NCI-H510A (cell line): ENCODE data around the gene MIPEP.
"Not testable (repeated sequence)": the region's sequence is repeated elsewhere in the genome, so short reads cannot be mapped to it uniquely, and the experiment has no call there.

Experiments used
- DNase-seq: peaks from one replicate; lab custom pipeline; 2025; lab: John Stamatoyannopoulos, UW

The MIPEP gene

DNA sequence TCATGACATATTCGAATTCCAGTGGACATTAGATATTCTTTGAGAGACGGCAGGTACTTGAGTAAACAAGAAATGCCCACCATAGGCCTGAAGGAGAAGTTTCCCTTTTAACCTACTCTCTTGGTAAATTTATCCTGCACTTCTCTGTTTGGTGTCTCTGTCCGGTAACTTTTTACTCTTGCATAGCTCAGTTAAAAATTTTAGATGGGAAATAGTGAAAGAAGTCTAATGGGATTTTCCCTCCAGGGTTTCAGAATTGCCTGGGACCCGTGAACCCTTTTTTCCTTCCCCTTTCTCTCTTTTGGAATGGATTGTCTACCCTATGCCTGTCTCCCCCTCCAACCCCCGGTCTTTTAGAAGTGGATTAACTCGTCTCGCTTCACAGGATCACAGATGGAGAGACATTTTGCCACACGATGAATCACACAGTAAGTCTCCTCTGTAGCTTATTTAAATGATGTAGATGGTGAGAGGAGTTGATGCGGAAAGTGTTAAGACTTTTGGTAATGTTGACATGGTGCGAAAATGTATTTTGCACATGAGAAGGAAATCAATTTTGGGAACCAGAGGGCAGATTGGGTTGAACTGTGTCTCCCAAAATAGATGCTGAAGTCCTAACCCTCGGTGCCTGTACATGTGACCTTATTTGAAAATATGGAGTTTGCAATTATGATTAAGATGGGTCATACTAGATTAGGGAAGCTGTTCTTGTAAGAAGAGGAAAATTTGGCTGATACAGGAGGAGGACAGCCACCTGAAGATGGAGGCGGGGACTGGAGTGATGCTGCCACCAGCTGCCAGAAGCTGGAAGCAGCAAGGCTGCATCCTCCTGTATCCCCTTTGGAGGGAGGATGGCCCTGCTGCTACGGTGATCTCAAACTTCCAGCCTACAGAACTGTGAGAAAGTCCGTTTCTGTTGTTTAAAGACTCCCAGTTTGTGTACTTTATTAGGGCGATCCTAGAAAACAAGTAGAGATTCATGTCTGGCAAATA, 711 bp upstream of the MIPEP start:
- DNase-seq: no peak

DNA sequence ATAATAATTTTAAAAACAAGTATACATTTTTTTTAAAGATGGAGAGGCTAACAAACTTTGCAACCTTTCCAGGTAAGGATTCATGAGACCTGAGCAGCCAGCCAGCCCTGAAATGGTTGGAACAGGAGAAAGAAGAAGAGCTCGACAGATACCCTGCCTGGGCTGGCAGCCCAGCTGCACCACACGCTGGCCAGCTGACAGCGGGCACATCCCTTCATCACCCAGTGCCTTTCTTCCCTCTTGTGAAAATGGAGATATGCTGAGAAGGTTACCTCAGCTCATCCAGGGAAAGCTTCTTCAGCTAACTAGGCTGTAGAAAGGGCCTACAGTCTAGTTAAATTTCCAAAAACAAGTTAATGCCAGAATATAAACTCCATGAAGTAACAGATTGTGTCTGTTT, 4.8 kb downstream of the MIPEP start:
- DNase-seq: not testable (repeated sequence)

DNA sequence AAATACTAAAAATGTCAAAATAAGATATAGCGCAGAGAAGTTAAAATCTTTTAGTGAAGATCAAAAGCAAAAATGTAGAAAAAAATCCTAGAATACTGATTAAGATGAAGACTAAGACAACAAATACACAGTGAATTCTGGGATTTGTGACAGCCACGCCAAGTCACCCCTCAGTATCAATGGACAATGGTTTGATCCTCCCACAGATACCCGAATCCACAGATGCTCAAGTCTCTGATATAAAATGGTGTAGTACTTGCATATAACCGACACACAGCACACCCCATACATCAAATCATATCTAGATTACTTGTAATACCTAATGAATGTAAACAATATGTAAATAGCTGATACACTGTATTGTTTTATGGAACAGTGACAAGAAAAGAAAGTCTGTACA, 5.9 kb downstream of the MIPEP start:
- DNase-seq: no peak

DNA sequence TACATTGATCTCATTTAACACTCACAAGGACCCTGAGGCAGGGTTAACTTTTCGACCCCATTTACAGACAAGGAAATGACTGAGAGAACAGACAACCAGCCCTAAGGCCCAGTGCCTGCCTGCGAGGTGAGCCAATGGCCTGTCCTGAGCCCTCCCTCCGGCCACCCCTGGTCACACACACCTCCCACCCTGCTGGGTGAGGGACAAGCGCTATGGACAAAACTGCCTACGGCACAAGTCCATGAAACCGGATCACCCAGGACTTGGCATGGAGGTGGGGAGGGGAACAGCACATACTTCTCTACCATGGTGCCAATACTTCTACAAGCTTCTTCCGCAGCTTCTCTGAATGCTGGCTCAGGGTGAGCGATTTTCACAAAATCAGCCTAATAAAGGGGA, 7.8 kb downstream of the MIPEP start:
- DNase-seq: not testable (repeated sequence)

DNA sequence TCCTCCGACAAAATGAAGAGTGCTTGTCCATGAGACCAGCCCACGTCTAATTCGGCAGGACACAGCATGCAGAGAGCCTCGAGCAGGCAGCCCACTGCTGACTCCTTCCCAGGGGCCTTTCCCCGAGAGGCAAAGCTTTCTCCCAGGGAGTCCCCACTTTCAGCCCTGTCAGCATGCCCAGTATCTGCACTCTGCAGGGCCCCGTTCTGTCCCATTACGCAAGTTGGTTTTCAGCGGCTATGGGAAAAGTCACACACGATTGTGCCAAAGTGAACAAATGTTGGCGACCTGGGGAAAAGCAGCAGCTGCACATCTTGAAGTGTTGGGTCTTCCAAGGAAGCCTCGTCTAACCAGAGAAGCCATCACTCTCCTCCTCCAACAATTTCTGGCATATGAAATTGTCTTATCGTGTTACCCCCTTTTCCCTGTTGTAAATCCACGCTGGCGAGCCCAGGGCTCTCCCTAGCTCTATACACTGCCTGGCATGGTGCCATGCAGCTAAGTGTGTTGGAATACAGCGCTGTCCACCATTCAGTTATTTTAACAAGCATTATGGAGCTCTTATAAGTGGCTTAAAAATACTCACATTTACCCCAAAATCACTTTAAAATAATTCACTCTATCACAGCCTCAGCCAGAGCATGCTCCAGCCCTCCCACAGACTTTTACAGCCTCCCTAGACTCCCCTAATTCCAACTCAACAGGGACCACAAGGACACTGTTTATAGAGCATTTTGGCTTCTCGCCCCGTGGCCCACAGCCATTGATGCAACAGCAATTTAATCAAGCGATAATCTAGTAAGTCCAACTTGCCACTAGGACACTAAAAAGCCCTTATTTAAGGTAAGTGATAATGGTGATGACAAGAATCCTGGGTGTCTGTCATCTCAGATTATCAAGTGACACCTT, 8.5 kb downstream of the MIPEP start:
- not testable (repeated sequence) for DNase-seq

DNA sequence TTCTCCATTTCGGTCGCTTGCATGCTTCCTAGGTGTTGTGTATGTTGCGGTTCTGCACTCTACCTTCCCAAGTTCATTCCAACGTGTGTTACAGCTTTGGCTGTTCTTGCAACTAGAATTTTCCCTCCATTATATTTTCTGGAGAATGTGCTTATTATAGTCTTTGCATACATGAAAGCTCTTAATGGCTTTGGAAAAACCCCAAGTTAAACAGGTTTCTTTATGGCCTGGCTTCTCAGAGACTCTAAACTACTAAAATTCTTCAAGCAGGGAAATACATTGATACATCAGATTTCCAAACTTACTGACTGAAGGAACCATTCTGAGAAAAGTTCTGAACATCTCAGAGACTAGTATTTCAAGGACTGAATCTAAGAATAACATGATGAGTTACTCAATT, 11.9 kb downstream of the MIPEP start:
- no peak for DNase-seq

DNA sequence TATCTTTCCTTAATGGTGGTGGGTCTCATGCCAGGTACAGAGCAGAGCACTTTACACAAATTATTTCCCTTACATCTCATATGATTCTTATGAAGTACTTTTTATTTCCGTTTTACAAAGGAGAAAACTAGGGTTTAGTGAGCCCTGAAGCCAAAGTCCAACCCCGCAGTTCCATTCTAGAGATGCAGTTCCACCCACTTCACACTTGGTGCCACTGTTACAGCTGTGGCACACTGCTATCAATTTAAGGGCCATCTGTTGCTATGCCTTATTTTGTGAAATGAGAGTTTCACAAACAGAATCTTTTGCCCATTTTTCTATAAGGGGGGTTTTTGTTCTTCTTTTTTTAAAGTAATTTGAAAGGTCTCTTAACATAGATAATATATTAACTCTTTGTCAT, 12.9 kb downstream of the MIPEP start:
- no peak for DNase-seq

DNA sequence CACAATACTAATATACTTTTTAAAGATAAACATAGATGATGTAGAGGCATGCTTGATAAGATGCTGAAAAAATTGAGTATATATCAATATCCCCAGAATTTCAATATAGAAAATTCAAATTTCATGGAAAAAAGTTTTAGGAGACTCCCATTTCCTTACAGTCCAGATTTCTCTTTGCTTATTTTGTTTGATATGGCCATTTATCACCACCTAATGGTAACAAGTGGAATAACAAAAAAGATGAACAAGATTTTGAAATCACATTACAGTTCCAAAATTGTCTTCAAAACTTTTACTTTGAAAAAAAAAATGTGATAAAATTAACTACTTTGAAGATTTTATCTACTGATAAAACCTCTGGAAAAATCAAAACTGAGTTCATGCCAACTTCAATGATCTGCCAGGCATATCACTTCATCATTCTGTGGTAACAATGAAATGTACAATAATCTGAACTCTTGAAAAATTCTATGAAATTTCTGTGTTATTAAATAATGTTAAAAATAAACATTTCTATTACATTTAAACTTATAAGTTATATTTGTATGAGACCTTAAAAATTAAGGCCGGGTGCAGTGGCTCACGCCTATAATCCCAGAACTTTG, 17.5 kb downstream of the MIPEP start:
- DNase-seq: no peak

DNA sequence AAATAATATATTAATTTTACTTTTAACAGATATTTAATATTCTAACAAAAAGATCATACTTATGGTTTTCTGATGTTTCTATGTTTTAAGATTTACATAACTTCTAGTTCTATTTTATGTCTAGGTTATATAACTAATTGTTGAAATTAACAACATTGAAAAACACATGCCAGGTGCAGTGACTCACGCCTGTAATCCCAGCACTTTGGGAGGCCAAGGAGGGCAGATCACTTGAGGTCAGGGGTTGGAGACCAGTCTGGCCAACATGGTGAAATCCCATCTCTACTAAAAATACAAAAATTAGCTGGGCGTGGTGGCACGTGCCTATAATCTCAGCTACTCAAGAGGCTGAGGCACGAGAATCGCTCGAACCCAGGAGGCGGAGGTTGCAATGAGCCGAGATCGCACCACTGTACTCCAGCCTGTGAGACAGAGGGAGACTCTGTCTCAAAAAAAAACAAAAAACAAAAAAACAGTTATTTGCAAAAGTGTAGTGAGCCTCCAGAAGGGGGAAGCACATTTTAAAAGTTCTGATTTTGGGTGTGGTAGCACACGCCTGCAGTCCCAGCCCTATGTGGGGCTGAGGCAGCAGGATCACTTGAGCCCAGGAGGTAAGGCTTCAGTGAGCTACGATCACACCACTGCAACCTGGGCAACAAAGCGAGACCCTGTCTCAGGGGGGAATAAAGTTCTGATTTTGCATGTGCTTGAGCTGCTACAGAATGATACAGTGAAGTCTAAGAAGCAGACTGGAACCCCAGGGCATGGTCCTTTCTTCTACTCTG, 18.7 kb downstream of the MIPEP start:
- no peak for DNase-seq

DNA sequence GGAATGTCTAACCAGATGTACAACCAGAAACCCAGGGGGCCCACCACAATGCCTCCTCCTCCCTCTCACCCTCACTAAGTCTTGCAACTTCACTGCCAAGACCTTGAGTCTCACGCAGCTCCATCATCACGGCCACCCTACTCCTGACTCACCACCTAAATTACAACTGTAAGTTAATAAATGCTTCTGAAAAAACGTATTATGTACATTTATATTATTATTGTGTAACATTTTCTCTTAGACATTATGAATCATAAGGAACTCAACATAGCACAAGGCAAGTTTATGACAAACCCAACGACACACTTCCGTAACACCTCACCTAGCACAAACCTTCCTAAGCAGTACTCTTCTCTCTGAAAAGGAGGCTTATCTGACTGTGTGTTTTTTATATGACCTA, 20.7 kb downstream of the MIPEP start:
- DNase-seq: no peak

DNA sequence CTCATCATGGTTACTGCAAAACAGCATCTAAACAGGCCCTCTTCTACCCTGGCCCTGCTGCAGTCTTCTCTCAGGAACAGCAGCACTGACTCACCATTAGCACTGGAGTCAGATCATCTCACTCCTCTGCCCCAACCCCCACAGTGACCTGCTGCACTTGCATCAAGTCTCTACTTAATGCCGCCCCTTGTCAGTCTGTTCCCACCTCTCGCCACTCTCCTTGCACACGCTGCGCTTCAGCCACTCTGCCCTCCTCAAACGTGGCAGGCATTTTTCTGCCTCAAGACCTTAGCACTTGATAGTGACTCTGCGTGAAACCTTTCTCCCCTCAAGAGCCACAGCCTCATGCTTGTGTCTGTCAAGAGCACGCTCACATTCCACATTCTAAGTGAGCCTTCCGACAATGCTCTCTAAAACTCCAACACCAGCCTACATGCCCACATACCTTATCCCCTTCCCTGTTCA, 22.1 kb downstream of the MIPEP start:
- DNase-seq: no peak

DNA sequence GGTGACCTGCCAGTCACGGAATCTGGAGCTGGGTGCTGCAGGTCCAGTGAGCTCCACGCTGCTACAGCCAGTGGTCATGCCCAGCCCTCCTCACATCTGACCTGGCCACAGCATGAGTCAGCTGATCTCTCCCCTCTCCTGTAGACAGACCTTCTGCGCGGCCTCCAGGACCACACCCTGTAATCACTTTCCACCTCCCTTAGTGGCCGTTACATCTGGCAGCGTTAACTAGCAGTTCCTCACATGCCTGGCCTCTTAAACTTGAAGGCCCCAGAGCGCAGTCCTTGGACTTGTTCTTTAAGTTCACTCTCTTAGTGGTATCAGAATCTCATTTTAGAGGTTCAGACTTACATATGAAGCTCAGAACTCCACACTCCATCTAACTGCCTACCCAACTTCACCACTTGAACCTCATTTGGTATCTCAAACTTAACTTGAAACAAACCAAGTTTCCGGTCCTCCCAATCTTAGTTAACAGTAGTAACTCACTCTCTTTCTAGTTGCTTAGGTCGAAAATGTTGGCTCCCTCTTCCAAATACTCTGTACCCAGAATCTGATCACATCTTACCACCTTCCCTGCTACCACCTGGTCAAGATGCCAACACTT, 22.7 kb downstream of the MIPEP start:
- DNase-seq: no peak

DNA sequence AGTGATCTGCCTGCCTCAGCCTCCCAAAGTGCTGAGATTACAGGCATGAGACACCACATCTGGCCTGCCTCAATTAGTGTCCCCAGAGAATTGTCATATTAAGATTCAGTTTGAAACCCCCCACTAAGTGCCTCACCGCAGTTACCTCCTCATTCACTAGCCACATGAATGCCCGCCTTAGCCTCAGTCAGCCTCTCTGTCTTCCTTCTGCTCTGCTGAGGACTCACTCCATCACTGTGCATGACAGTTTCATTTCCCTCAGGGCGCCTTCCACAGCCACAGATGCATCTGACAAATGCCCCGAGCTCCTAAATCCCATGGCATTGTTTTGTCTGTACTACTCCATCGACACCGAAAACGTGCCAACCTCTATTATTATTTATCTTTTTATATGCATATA, 23.3 kb downstream of the MIPEP start:
- DNase-seq: no peak

DNA sequence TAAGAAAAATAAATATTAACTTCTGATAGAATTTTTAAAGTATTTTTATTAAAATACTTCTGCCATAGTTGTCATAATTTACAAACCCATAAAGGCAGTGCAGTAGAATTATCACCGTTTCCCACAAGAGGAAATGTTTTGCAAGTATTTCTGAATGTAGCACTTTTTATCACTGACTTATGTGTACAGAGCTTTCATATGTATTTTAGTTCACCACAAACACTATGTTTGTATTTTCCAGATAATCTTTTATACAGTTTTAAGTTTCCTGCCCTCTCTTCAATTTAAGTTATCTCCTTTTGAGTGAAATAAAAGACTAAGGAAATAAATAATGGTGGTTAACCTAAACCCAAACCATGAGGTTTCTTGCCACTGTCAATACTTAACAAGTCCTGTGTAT, 24.2 kb downstream of the MIPEP start:
- DNase-seq: no peak

DNA sequence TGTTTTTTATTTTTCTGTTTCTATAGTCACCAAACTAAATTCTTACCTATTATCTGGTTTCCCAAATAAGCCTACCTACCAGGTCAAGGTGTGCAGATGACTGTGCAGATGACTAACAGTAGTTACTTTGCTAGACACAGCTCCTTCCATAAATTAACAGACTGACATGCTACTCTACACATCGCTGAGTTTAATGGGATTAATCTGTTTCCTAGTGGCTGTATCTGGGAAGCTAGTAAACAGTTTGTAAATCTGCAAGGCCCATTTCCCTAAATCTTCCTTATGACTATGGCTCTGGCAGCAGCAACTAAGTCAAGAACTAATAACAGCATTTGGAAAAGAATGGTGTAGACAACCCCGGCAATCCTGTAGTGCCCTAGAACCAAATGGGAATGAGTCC, 27.9 kb downstream of the MIPEP start:
- no peak for DNase-seq

DNA sequence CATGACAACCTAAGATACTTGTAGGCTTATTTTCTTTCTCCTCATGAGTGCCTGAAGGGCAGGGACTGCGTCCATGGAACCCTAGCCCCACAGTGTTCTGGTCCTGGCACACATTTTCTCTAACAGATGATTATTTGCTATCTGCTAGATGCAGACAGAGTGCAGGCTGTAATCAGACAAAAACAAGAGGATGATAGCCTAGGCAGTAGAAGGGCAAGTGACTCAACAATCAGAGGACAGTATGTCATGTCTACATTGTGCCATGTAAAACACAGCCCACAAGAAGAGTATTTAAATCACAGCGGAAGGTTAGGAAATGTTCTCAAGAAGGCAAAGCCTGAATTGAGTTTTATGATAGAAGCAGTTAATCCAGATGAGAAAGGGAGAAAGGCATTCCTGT, 29.3 kb downstream of the MIPEP start:
- no peak for DNase-seq

DNA sequence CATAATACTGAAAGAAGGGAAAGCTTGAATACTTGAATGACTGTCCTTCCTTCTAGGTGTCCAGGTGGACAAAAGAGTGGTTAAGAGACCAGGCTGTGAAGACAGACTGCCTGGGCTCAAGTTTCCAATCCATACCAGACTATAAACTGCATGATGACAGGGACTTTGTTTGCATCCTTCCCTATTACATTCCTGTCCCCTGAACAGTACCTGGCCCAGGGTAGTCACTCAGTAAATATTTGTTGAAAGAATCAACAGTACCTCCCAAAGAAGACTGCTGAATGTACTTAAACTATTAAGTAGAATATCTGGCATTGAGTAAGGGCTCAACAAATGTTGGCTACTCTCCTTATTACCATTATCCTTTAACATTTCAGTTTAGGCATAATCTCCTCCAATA, 29.7 kb downstream of the MIPEP start:
- no peak for DNase-seq

DNA sequence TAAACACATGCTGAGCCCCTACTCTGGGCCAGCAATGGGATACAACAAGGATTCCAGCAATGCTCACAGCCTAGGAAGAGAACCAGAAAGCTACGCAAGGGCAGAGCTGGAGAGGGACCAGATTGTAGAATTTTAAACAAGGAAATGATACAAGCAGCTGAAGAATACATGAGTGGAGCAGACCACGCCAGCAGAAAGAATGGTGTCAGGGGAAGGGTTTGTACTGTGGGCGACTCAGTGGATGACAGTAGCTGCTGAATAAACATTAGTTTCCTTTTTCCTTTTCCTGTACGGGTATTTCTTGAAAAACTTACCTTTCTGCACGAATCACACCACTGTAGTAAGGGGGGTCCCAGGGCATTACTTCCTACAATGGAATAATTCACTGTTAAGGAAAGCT, 30.7 kb downstream of the MIPEP start:
- DNase-seq: no peak

DNA sequence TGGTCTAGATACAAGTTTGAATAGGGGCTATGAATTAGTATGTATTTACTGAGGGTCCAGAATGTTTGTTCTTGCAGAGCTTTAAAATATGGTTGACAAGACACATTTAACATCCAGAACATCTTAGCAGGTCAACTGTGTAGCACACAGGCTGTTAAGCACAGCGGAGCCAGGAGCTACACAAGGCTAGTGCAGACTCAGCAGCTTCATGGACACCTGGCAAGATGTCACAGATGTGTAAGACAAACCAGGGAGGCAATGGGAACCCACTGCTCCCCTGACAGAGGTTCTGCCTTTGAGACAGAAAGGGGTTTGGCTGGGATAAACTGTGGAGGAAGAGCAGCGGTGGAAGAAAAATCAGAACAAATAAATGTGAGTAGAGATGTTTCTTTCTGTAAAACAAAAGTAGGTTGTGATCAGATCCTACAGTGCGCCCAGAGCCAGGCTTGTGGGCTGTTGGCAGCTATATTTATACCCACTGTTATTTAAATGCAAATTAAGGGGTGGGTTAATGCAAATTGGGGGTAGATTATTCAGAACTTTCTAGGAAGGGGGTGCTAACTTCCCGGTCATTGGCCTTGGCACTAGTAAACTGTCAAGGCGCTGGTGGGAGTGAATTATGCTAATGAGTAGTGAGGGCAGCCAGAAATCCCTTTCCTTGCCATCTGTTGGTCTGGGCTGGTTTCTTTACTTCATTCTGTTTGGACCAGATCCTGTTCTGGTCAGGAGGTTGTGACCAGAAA, 33.0 kb downstream of the MIPEP start:
- no peak for DNase-seq

DNA sequence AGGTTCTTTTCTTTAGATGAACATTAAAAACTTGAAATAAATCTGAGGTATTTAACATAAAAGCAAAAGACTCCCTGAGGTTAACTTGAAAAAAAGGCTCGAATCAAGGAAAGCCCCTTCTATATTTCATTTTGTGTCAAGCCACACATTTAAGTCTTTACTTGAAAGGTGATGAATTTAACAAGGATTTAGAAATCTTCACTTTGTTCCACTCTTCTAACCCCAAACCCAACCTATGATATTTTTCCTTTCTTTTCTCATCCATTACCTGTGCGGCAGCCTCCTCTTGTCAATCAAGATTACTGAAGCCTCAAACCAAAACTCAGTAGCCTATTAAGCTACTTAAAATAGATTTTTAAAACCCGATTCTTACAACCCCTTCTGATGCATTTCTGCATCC, 33.8 kb downstream of the MIPEP start:
- no peak for DNase-seq
